MM.1S (cell line): Measurements from ENCODE around the gene CBX7.

Experiments used
- EZH2 ChIP-seq: fragments of 300-600 bp; sonication (generic); optimal IDR thresholded peaks from 2 replicates; pipeline ENCODE3; 2017; ENCODE audit warnings: low read depth, mild to moderate bottlenecking, antibody characterized with exemption, low read length, mixed read lengths
- EZH2phosphoT487 ChIP-seq: fragments of 300-600 bp; sonication (generic); IDR thresholded peaks from 2 replicates; pipeline ENCODE4 v1.6.1; 2018; ENCODE audit warnings: antibody characterized with exemption, low read length
- TF ChIP-seq, protein P1 (sequence below): fragments of 300-600 bp; sonication (generic); IDR thresholded peaks from 2 replicates; pipeline ENCODE4 v1.5.1; 2016; ENCODE audit warnings: antibody characterized with exemption, low read length, mixed read lengths

- TF ChIP-seq, protein P1, sequence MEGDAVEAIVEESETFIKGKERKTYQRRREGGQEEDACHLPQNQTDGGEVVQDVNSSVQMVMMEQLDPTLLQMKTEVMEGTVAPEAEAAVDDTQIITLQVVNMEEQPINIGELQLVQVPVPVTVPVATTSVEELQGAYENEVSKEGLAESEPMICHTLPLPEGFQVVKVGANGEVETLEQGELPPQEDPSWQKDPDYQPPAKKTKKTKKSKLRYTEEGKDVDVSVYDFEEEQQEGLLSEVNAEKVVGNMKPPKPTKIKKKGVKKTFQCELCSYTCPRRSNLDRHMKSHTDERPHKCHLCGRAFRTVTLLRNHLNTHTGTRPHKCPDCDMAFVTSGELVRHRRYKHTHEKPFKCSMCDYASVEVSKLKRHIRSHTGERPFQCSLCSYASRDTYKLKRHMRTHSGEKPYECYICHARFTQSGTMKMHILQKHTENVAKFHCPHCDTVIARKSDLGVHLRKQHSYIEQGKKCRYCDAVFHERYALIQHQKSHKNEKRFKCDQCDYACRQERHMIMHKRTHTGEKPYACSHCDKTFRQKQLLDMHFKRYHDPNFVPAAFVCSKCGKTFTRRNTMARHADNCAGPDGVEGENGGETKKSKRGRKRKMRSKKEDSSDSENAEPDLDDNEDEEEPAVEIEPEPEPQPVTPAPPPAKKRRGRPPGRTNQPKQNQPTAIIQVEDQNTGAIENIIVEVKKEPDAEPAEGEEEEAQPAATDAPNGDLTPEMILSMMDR = no peak
- TF ChIP-seq EZH2phosphoT487 = no peak
- TF ChIP-seq EZH2 = no peak
Observed at GRCh38 chr22:39128508-39128907, 24.0 kb downstream of the CBX7 start.
